Measurements from ENCODE around the gene RPS27. TPM values are rescaled to one million over a fixed set of nuclear protein-coding genes. Genes with fewer than 3 reads are reported as not detected.

Gene RPS27
- polyA plus RNA-seq (ENCODE audit: insufficient read length in 4 of 4) = 1,000 to 10,000 TPM; 2,736 to 3,137 (median 2,908) TPM

DNA sequence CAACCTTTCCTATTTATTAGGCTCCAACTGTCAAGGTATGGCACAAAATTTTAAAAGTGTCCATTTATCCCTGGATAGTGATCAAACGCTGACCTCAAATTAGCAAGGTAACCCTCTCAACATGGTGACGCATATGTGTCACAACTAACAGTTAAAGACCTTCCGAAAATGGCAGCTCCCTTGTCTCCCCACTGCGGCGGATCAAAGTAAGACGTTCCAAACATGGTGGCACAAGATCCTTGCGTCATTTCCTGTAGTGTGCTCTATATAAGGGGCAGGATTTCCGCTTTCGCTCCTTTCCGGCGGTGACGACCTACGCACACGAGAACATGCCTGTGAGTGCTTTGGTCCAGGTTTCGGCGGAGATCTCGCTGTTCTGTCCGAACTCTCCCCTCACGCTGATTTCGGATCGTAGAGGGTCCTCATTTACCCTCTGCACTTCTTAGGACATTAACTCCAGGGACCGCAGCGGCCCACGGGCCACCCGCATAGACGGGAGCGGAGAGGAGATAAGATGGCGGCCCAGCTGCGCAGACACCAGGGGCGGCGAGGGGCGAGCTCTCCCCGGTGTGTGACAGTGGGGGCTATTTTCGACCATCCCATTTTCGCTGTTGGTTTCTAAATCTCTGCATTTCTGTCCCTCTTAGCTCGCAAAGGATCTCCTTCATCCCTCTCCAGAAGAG lies at the start of gene RPS27:
RPS27 (plus strand) TSS at position 295 of the 683 bp plus-strand sequence; CDS start at position 330, 35 bp downstream.
- DNase-seq (ENCODE audit: low read depth in 4 of 4, low spot score in 3 of 4) = peak; percentile 93 to 98 (median 96)

DNA sequence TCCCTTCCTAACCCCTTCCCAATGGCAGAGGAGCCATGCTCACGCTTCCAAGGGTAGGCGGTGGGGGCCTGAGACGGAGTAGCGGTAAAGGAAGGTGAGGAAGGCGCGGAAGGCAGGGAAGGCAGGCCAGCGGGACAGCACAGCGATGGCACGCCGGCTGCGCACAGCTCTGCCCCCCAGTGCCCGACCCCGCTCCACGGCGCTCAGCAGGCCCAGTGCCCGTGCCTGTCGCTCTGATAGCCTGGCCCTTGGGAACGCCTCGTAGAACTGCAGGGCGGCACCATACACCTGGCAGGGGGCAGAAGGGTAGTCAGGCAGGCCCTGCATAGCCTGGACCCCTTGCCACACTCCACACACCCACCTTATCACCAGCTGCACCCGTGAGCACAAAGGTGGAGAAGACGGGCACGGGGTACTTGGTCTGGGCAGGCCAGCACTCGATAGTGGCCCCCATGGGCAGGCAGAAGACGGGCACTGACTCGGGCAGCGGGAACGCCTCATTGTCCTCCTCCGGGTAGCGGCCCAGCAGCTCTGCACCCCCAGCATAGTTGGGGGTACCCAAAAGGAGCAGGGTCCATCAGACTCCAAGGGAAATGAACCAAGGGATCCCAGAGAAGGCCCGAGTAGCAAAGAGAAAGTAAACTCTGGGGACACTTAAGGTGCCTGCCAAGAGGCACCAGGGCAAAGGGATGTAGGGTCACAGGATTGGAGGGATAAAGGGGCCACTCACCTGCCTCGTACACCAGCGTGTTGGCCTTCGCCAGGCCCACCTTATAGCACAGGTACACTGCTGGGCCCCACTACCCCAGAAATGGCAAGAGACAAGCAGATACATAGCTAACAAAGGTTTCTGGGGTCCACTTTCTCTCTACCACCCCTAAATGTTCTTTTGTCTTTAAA lies 48.5 kb upstream of the RPS27 start:
- no peak for DNase-seq (ENCODE audit: low read depth in 4 of 4, low spot score in 3 of 4)

DNA sequence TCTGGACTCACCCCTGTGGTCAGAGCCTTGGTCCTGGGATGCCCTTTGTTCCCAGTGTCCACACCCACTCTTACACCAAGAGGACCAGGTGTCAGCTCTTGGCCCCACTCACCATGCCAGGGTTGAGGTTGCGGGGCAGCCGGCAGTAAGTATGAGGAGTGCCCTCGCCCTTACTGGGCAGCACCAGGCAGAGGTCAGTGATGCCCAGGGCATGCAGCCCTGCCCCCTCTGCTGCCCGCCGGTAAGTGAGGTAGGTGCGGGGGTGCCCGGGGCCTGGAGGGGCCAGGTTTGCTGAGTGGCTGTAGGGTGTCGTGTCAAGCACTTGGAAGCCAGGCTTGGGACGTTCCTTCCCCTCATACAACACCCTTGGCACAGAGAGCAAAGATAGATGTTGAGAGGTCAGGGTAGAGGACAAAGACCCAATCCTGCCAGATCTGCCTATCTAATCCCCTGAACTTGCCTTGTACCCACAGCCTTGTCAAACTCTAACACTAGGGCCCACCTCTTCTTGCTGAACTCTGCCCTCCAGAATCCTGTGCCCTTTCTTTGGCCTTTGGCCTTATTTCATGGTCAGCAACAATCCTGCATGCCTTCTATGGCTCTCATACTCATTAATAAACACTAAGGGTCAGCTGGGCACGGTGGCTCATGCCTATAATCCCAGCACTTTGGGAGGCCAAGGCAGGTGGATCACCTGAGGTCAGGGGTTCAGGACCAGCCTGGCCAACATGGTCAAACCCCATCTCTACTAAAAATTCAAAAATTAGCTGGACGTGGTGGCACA lies 47.6 kb upstream of the RPS27 start:
- no peak for DNase-seq (ENCODE audit: low read depth in 4 of 4, low spot score in 3 of 4)

DNA sequence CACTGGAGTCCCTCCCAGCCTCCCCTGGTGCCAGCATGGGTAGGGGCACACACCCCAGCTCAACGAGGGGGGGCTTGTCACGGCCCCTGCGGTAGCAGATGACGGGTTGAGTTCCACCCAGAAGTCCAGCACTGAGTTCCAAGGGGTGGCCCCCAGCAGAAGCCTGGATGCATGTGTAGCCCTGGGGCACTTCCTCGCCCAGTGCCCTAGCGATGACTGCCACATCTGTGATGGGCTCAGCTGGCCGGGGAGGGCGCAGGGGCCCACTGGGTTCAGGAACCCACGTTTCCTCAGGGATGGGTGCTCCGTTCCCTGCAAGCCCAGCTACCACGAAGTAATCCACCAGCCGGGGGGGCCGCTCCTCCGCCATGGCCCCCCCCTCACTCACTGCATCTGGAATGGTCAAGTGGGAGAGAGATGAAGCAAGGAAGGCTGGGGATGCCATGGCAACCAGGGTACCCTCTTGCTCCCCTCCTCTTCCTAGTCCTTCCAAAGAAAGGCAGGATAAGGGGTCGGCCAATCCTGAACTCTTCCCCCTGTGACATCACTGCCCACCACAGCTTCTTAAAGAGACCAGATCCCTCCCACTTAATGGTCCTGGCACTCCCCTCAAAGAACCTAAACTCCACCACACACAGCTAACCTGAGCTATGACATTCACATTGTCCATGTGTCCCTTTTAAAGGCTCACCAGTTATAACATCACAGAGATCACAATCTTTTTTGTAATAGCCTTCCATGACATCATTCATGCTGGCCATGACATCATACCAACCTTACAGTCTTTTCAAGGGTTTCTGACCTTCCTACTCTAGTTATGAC lies 46.3 kb upstream of the RPS27 start:
- DNase-seq (ENCODE audit: low read depth in 4 of 4, low spot score in 3 of 4) = no peak

DNA sequence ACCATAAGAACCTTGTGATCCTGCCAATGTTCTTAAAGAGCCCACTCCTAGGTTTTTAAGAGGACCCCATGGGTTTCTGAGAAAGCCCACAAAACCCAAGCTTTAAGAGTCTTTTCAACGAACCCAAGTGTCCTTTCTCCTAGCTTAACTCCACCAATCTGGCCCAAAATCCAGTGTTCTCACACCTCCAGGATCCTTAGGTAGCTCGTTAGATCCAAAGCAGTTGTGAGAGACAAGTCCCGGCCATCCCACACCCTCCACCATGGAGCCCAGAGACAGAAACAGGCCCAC lies 45.8 kb upstream of the RPS27 start:
- no peak for DNase-seq (ENCODE audit: low read depth in 4 of 4, low spot score in 3 of 4)

DNA sequence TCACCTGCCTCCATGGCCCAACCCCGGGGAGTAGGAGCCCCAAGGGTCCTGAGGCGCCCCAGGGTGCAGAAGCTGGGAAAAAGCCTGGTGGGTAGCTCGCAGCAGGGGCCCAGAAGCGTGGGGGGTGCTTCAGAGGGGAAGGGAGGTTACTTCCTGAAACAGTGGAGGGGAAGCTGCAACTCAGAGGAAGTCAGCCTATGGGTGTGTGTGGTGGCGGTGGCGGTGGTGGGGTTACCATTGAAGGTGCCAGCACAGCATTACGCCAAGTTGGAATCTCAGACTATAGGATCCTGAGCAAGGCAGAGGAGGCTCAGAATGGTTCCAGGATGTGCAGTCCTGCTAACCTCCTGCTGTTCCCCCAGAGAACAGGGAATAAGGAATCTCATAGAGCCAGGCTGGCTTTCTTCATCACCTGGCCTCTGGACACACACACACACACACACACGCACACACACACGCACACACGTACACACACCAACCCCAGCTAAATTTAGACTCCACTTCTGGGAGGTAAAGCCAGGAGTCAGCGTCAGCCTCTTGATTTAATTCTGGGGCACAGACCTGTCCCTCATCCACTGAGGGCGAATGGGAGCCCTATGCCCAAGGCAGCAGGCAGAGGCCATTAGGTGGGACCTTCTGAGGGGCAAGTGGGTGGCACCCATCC lies 45.3 kb upstream of the RPS27 start:
- no peak for DNase-seq (ENCODE audit: low read depth in 4 of 4, low spot score in 3 of 4)

DNA sequence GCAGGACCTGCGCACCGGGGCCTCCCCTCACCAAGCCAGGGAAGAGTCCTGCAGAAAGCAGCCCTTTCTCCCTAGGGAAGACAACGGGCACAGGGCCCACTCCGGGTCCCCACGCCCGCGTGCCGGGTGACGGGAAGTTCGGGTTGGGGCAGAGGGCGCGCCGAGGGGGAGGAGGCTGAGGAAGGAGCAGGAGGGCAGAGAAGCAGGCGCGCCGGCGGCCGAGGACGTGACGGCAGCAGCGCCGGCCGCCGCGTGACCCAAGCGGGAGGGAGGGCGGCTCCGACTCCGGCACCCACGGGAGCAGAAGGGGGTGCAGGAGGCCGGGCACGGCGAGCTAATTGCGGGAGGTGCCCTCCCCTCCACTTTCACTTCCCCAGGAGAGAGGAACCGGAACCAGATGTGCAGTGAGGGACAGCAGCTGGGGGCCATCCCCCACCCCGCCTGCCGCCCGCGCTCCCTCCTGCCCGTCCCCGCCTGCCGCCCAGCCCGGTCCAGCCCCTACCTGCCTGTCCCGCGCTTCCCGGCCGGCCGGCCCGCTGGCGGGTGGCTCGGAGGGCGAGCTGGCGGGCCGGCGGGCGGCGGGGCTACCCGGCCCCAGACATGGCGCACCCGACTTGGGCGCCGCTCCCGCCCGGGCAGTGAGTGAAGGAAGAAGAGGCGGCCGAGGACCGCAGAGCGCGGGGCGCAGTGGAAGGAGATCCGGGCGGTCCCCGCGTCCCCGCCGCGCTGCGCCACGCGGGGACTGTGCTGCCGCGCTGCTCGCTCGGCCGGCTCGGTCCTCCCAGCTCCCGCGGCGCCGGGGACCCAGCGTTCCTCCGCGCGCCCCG lies 44.6 kb upstream of the RPS27 start:
- DNase-seq (ENCODE audit: low read depth in 4 of 4, low spot score in 3 of 4) = no peak

DNA sequence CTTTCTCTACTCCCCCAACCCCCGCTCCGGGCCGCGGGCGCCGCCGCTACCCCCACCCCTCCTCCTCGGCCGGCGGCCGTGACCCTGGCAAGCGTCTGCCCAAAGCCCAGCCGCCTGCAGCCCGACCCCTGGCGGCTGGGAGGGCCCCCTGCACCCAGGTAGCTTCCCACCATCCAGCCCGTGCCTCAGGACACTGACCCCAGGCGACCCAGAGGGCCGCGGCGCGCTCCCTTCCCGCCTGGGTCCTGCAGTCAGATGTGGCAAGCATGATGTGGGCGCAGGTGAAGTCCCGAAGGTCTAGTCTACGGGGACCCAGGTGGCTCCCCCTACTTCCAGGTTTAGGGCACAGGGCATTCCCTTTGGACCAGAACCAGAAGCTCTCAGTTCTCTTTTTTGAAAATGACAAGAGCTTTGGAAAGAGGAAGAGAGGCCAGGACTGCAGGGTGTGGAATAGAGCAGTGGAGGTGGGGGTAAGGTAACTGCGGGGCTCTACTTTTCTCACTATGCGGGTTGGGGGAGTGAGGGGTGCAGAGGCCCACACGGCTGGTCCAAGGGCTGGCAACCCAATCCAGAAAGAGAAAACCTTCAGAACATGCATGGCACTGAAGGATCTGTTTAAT lies 43.8 kb upstream of the RPS27 start, which contains the start of gene DENND4B:
DENND4B (minus strand) TSS at position 97 of the 620 bp plus-strand sequence. CDS start 2,344 bp downstream, outside the sequence.
- DNase-seq (ENCODE audit: low read depth in 4 of 4, low spot score in 3 of 4) = no peak

DNA sequence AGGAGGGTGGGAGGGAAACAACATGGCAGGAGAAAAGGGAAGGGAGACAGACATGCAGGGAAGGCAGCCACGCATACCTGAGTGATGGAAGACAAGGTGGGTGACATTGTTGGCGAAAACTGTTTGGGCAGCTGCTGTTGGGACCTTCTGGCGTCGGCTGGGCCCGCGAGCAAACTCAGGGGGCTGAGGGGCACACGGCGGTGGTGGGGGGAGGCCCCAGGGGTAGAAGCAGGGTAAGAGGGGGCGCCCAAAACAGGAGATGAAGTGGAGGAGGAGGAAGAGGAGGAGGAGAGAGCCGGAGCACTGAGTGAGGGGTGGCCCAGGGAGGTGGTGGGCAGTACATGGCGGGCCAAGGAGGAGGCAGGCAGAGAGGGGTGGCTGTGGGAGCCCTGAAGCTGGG lies 39.4 kb upstream of the RPS27 start:
- DNase-seq (ENCODE audit: low read depth in 4 of 4, low spot score in 3 of 4) = no peak

DNA sequence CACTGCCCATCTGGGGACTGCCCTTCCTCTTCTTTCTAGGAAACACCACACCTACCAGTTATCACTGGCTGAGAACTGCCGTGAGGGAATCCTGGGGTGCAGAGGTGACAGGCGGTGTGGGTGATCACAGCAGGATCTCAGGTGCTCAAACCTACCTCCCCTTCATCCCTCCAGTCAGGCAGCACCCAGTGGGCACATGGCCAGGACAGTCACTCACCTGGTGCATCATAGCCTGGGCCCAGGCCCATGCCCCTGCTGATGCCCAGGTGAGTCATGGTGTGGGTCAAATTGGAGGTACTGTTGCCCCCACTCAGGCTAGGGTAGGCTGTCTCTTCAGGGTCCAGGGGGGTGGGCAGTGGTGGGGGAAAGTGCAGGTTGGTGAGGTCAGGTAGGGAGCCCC lies 38.8 kb upstream of the RPS27 start:
- DNase-seq (ENCODE audit: low read depth in 4 of 4, low spot score in 3 of 4) = no peak

DNA sequence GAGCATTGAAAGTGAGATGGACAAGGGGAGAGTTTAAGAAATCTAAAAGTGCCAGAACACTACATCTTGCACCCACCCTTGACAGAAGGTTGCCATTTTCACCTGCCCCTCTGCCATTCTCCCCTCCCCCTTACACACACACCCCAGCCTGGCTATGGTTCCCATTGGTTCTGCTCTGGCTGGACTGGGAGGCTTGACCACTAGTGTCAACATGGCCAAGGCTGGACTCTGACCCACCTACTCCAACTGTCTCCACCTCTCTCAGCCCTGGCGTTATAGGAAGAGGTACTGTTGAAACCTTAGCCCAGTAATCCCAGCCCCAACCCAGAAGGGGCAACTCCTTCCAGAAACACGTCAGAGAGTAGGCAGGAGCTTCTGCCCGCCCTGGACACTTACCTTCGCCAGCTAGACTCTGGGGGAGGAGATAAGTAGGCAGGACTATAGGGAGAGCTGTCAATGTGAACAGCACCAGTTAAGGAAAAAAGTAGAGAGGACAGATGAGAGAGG lies 36.6 kb upstream of the RPS27 start:
- no peak for DNase-seq (ENCODE audit: low read depth in 4 of 4, low spot score in 3 of 4)

DNA sequence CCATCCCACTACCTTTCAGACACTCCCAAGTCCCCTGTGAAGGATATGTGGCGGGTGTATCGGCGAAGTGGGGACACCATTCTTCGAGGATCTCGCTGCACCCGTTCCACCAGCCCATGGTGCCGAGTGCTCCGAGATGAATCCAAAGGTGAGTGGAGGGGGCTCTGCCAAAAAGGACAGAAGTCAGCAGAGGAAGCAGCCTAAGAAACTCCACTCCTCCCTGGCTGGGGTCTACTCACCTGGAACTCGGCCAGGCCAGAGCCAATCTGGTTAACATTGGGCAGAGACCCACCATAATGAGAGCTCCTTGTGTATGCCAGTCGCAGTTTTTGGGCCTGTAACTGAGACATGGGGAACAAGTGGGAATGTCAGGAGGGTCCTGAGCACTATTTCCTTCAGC lies 35.7 kb upstream of the RPS27 start:
- DNase-seq (ENCODE audit: low read depth in 4 of 4, low spot score in 3 of 4) = no peak

DNA sequence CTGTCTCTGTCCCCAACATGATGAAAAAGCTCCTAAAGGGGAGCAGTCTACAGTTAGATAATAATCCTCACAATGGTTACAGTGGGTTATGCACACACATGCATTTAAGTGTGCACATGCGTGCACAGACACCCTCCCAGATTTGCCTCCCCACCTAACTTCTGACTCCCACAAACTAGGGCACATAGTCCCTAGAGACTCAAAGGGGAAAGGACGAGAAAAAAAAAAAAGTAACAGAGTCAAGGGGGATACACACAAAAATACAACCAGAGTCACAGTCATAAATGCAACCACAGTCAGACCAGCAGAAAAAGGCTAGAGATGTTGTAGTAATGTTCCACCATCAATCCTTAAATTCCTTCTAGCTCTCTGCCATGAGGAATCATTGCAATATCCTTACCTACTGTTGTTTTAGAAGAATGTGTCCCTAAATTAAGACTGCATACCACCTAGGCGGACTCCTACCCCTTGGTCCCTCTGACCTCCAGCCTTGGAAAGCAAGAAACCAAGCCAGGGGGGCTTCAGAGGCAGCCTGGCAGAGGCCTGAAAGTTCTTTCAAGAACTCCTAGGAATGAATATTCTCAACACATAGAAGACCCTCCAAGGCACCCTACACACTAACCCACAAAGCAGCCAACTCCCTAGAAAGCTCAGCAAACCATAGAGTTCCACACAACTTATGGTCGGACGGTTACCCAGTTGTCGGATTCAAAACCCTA lies 33.4 kb upstream of the RPS27 start:
- no peak for DNase-seq (ENCODE audit: low read depth in 4 of 4, low spot score in 3 of 4)

DNA sequence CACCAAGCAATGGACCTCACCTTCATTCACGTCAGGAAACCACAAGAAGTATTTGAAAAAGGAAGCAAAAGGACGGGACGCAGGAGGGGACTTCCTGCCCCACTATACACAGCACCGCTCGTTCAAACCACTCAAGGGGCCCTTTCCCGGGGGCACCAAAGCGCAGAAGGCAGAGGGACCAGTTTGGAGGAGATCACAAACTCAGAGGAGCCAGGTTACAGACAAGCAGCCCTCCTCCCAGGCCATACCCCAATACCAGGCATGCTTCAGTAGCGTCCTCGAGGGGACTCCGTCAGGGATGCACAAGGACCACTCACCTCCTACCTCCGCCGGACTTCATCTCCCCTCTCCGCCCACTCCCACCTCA lies 32.8 kb upstream of the RPS27 start:
- no peak for DNase-seq (ENCODE audit: low read depth in 4 of 4, low spot score in 3 of 4)

DNA sequence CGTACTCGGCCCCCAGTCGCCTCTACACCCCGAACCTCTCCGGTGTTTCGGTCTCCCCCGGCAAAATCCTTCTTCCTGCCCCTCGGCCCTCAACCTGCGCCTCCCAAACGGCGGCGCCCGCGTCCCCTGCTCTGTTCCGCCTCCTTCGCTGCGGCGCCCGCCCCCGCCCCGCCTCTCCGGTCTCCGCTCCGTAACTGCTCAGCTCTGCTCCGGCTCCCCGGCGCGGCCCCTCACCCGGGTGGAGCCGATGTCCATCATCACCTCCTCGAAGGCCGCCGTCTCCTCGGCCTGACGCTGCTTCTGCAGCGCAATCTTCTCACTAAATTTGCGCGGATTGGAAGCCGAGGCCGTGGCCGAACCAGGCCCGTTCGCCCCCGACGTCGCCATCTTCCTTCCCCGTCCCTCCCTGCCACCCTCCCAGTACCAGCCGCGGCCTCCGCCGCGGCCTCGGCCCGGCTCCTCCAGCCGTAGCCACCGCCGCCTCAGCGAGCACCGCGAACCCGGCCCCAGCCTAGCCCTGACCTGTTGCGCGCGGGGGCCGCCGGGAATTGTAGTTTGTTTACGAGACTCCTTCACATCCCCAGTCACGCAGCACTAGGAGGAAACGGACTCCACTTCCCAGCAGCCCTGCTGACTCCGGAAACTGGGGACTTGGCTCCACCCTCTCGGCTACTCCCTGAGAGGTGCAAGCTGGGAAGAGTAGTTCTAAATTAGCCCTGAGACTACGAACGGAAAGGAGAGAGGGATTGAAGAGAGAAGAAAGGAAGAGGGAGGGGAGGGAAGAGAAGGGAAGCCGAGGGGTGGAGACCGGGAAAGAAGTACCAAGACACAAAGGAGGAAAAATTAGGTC lies 32.2 kb upstream of the RPS27 start, which contains the start of gene CRTC2:
CRTC2 (minus strand) TSS at position 502 of the 850 bp plus-strand sequence; CDS start at position 387, 115 bp downstream.
- peak; percentile 91 to 96 (median 94) for DNase-seq (ENCODE audit: low read depth in 4 of 4, low spot score in 3 of 4)

DNA sequence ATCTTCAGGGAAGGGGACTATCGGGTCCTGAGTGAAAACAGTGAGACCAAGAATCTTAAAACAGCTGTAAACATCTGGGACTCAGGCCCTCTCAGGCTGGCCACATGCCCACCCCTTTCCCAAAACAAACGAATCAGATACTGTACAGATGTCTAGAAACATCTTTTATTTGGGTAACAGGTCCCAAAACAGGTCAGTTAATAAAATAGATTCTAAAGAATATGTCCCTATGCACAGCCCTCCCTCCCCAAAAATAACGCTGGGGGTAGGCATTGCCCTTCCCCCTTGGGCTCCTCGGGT lies 31.7 kb upstream of the RPS27 start:
- DNase-seq (ENCODE audit: low read depth in 4 of 4, low spot score in 3 of 4) = no peak

DNA sequence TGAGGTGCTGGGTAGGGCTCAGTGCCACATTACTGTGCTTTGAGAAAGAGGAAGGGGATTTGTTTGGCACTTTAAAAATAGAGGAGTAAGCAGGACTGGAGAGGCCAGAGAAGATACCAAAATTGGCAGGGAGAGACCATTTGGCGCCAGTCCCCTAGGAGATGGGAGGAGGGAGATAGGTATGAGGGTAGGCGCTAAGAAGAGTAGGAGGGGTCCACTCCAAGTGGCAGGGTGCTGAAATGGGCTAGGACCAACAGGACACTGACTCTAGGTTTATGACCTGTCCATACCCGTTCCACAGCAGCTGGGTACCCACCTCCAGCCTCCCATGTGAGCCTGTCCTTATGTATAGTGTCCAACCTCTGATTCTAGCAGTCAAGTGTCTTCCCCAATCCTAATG lies 31.1 kb upstream of the RPS27 start:
- no peak for DNase-seq (ENCODE audit: low read depth in 4 of 4, low spot score in 3 of 4)

Measured in left renal pelvis (tissue), 4 donors.